Measurements from ENCODE around the gene TSBP1. TPM values are rescaled to one million over a fixed set of nuclear protein-coding genes. Genes with fewer than 3 reads are reported as not detected.

Gene TSBP1
- polyA plus RNA-seq, 1 donor from 2014 or later = not detected

DNA sequence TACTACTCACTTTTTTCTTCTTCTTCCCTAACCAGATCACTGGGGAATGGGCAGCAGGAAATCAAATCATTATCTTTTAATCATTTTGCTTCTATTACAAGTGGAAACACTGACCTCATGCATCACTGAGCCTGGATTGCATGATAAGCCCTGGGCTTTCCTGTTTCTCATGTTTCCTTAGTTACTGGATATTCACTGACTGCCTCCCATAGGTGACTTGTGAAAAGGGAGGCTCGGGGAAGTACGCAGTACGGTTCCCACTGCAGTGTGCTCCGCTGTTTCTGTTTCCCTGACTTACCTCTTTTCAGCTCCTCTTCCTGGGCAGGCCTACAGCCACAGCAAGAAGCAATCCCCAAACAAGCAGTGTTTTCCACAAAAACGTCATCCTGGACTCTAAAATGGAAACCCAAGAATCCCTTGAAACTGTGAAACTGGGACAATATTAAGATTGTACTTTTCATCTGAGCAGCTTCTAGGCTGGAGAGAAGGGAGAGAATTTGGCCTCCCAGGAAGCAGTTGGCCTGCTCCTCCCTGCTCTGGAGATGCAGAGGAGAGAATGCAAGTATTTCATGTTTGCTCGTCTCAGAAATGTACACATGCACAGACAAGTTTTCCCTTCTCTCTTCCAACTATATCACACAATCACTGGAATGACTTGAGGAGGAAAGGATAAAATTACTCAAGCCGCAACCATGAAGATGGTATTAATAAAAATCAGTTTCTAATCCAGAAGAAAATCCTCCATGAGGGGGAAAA, 22.1 kb upstream of the TSBP1 start:
- H4K20me1 ChIP-seq (ENCODE audit: insufficient read depth) = no peaks in the 10 kb centered on the region
- H3K27me3 ChIP-seq (ENCODE audit: insufficient read depth, low read depth, low read length) = no peaks in the 10 kb centered on the region
- H3K27ac ChIP-seq (ENCODE audit: low read length) = no peak overlapping the region
- TF ChIP-seq RAD21 (conservative IDR thresholded peaks at IDR 0.05) = no peak
- TF ChIP-seq TAF1 (IDR thresholded peaks at IDR 0.05; ENCODE audit: low read depth) = no peak
- TF ChIP-seq, protein P1, sequence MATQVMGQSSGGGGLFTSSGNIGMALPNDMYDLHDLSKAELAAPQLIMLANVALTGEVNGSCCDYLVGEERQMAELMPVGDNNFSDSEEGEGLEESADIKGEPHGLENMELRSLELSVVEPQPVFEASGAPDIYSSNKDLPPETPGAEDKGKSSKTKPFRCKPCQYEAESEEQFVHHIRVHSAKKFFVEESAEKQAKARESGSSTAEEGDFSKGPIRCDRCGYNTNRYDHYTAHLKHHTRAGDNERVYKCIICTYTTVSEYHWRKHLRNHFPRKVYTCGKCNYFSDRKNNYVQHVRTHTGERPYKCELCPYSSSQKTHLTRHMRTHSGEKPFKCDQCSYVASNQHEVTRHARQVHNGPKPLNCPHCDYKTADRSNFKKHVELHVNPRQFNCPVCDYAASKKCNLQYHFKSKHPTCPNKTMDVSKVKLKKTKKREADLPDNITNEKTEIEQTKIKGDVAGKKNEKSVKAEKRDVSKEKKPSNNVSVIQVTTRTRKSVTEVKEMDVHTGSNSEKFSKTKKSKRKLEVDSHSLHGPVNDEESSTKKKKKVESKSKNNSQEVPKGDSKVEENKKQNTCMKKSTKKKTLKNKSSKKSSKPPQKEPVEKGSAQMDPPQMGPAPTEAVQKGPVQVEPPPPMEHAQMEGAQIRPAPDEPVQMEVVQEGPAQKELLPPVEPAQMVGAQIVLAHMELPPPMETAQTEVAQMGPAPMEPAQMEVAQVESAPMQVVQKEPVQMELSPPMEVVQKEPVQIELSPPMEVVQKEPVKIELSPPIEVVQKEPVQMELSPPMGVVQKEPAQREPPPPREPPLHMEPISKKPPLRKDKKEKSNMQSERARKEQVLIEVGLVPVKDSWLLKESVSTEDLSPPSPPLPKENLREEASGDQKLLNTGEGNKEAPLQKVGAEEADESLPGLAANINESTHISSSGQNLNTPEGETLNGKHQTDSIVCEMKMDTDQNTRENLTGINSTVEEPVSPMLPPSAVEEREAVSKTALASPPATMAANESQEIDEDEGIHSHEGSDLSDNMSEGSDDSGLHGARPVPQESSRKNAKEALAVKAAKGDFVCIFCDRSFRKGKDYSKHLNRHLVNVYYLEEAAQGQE (IDR thresholded peaks at IDR 0.05; ENCODE audit: borderline replicate concordance) = no peak
- TF ChIP-seq EP300 (conservative IDR thresholded peaks at IDR 0.05; ENCODE audit: poor library complexity, severe bottlenecking) = no peak
- TF ChIP-seq MXI1 (conservative IDR thresholded peaks at IDR 0.05; ENCODE audit: poor library complexity, severe bottlenecking) = no peak
- no peak for TF ChIP-seq SMC3 (conservative IDR thresholded peaks at IDR 0.05; ENCODE audit: poor library complexity)
- no peak for TF ChIP-seq EZH2 (IDR thresholded peaks at IDR 0.05; ENCODE audit: borderline replicate concordance, insufficient read depth, low read length, poor library complexity, severe bottlenecking)
- TF ChIP-seq, protein P2, sequence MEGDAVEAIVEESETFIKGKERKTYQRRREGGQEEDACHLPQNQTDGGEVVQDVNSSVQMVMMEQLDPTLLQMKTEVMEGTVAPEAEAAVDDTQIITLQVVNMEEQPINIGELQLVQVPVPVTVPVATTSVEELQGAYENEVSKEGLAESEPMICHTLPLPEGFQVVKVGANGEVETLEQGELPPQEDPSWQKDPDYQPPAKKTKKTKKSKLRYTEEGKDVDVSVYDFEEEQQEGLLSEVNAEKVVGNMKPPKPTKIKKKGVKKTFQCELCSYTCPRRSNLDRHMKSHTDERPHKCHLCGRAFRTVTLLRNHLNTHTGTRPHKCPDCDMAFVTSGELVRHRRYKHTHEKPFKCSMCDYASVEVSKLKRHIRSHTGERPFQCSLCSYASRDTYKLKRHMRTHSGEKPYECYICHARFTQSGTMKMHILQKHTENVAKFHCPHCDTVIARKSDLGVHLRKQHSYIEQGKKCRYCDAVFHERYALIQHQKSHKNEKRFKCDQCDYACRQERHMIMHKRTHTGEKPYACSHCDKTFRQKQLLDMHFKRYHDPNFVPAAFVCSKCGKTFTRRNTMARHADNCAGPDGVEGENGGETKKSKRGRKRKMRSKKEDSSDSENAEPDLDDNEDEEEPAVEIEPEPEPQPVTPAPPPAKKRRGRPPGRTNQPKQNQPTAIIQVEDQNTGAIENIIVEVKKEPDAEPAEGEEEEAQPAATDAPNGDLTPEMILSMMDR (IDR thresholded peaks at IDR 0.05; ENCODE audit: poor library complexity, severe bottlenecking) = no peak
- no peaks in the 10 kb centered on the region for H3K9me2 ChIP-seq (ENCODE audit: insufficient read depth, low read length)
- no peak overlapping the region for H3K4me3 ChIP-seq (ENCODE audit: low read length)
- no peak overlapping the region for H2AFZ ChIP-seq (ENCODE audit: low read depth, low read length)
- no peak overlapping the region for H3K4me2 ChIP-seq (ENCODE audit: low read length)
- H3K9me3 ChIP-seq (ENCODE audit: low read length) = no peaks in the 10 kb centered on the region
- no peaks in the 10 kb centered on the region for H3K79me2 ChIP-seq (replicated peaks; ENCODE audit: insufficient read depth, low read length)
- H3K36me3 ChIP-seq (ENCODE audit: insufficient read depth, low read length) = no peaks in the 10 kb centered on the region
- no peaks in the 10 kb centered on the region for H3F3A ChIP-seq (ENCODE audit: insufficient read depth, low read length, poor library complexity, severe bottlenecking)
- H3K9ac ChIP-seq (ENCODE audit: low read length) = no peak overlapping the region

DNA sequence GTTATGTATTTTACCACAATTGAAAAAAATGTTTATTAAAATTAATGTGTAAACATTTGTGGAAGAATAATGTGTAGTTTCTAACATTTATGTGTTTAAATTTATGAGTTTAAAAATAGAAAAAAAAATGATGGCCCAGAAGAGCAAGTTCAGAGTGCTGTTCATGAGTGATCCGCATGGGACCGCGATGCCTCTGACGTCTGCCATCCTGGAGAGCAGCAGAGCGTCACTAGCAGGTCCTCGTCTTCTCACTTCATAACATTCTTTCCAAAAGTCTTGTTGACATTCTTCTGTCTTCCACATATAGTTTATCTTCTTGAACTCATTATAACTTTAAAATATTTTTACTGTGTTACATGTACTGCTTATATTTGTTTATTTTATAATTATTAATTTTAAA, 19.8 kb upstream of the TSBP1 start:
- Histone ChIP-seq H3K27ac (ENCODE audit: low read length) (no peak overlapping the region), H2AFZ (ENCODE audit: low read depth, low read length) (no peak overlapping the region), H3F3A (ENCODE audit: insufficient read depth, low read length, poor library complexity, severe bottlenecking) (no peaks in the 10 kb centered on the region), H3K27me3 (ENCODE audit: insufficient read depth, low read depth, low read length) (no peaks in the 10 kb centered on the region), H3K9me3 (ENCODE audit: low read length) (no peaks in the 10 kb centered on the region), H3K4me3 (ENCODE audit: low read length) (no peak overlapping the region), H4K20me1 (ENCODE audit: insufficient read depth) (no peaks in the 10 kb centered on the region), H3K9me2 (ENCODE audit: insufficient read depth, low read length) (no peaks in the 10 kb centered on the region), H3K36me3 (ENCODE audit: insufficient read depth, low read length) (no peaks in the 10 kb centered on the region), H3K79me2 (replicated peaks; ENCODE audit: insufficient read depth, low read length) (no peaks in the 10 kb centered on the region), H3K9ac (ENCODE audit: low read length) (no peak overlapping the region), H3K4me2 (ENCODE audit: low read length) (no peak overlapping the region)
- TF ChIP-seq MXI1 (conservative IDR thresholded peaks at IDR 0.05; ENCODE audit: poor library complexity, severe bottlenecking) (no peak), POLR2AphosphoS5 (IDR thresholded peaks at IDR 0.05) (no peak), TAF1 (IDR thresholded peaks at IDR 0.05; ENCODE audit: low read depth) (no peak)
